Measurements from ENCODE around the gene GCK.

GCK gene

GRCh38 chr7:44153948-44154335 lies 35.3 kb downstream of the GCK start:
- no peak for DNase-seq

- DNase-seq, result no peak
Measured at GRCh38 chr7:44152971-44153947, 36.0 kb downstream of the GCK start.

DNA sequence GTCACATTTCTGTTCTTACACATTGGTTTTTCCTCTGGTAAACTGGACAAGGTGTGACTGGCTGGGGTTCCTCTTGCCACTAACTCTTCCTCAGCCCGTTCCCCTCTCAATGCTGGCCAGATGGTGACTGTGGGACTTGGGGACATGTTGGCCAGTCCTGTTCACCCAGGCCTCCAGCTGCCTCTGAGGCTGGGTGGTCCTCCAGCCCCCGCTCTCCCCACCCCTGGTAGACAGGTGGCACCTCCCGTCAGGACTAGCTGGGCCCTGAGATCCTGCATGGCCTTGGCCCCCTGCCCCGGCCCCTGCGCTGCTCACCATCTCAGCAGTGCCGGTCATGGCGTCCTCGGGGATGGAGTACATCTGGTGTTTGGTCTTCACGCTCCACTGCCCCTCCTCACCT lies 37.3 kb downstream of the GCK start:
- no peak for DNase-seq

GRCh38 chr7:44150966-44151941 lies 38.0 kb downstream of the GCK start:
- no peak for DNase-seq

DNA sequence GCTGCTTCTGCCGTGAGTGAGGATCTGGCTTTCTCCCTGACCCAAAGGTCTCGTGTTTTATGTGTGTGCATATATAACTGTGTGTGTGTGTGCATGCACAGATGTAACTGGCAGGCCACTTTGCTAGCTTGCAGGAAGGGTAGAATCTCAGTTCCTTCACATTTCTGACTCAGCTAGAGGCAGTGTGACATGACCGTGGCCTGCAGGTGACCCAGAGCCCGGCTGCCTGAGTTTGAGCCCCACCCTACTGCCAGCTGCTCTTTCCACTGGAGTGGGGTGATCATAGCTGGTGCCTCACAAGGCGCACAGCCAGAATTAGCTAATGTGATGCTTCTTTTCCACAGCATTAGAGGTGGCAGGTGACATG lies 38.8 kb downstream of the GCK start:
- DNase-seq, result no peak

- DNase-seq, result no peak
Measured at GRCh38 chr7:44149571-44150465, 39.4 kb downstream of the GCK start.

DNA sequence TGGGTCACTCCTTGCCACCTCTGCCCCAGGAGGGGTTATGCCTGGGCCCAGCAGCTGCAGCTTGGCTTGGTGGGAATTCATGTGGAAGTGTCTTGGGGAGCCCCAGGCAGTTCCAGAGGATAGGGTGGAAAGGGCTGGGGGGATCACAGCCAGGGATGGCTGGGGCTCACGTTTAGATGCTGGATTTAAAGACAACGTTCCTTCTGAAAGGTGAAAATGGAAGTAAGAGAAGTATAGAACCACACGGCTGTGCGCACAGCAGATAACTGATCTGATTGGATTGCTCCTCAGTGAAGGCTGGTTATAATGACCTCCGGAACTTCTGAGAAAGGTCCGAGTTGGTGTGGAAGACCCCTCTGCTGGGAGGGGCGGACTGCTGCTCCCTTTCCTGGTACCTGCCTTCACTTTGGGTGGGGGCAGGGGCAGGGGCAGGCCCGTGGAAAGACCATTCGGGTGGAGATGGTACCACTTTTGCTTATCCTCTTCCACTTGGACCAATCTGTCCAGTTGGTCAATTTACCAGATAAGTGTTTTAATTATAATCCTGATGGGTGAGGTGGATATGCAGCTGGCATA lies 40.2 kb downstream of the GCK start:
- DNase-seq, result no peak

- DNase-seq, result no peak
Measured at GRCh38 chr7:44148166-44148565, 41.1 kb downstream of the GCK start.

- DNase-seq, result no peak
Measured at GRCh38 chr7:44147026-44147991, 41.9 kb downstream of the GCK start.

- no peak for DNase-seq
Measured at GRCh38 chr7:44145969-44146911, 43.0 kb downstream of the GCK start.

GRCh38 chr7:44145479-44145968 lies 43.7 kb downstream of the GCK start:
- DNase-seq, result no peak

GRCh38 chr7:44144968-44145478 lies 44.2 kb downstream of the GCK start:
- DNase-seq, result no peak

- no peak for DNase-seq
Measured at GRCh38 chr7:44144426-44144967, 44.7 kb downstream of the GCK start.

- no peak for DNase-seq
Measured at GRCh38 chr7:44143646-44144250, 45.5 kb downstream of the GCK start.

GRCh38 chr7:44142028-44142427 lies 47.2 kb downstream of the GCK start:
- no peak for DNase-seq

- DNase-seq, result no peak
Measured at GRCh38 chr7:44141221-44141850, 47.9 kb downstream of the GCK start, which contains the start of gene MYL7. TSS of gene MYL7 (minus strand) at chr7:44141332. CDS start at chr7:44141305, 27 bp downstream.

- DNase-seq, result no peak
Measured at GRCh38 chr7:44140341-44140740, 48.9 kb downstream of the GCK start.

Data from GDM1 (cell line).